ENCODE results near the gene CCDC57.
"Not testable (repeated sequence)": the region's sequence is repeated elsewhere in the genome, so short reads cannot be mapped to it uniquely, and the experiment has no call there.

CCDC57 gene

GRCh38 chr17:82175951-82176350 lies 36.7 kb downstream of the CCDC57 start:
- no peak for DNase-seq (ENCODE audit: low spot score)

DNA sequence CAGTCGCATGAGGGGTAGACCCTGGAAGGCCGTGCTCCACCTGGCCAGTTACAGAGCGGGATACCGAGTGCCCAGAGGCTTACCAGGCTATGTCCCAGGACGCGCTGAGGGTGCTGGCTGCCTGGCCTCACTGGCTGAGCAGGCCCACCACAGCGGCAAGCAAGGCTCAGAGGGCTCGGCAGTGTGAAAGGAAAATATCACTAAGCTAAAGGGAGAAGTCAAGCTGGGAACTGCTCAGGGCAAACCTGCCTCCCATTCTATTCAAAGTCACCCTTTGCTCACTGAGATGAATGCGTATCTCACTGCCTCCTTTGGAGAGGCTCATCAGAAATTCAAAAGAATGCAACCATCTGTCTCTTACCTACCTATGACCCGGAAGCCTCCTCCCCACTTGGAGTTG lies 37.4 kb downstream of the CCDC57 start:
- DNase-seq (ENCODE audit: low spot score) = no peak

DNA sequence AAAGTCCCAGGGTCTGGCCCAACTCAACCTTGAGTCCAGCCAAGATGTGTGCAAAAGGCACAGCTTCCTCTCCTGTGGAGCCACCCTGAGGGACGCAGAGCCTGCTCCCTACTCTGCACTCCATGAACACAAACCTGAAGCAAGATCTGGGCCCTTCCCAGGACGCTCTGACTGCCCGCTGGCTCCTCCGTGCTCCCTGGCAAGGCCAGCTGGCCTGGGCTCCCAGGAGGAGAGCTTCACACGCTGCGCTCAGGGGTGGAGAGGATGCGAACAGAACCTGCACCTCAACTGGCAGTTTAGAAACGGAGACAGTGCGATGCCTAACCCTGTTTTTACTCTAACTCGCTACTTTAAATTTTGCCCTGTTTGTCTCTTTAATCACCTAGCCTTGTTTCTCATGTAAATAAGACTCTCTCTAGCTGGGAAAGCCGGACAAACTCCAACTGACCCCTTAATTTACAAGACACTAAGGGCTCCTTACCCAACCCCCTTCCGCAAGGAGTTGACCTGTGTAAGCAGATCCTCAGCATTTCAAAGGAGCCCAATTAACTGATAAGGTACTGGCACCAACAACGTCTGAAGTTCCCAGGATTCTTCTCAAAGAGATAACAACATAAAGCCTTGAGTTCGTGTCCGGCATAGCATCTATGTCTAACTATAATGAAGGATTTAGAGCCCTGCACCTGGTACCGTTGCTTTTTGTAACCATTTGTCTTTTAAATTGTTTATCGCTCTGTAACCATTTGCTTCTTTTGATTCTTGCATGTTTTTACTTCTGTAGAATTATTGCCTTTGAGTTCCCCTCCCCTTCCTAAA lies 38.4 kb downstream of the CCDC57 start:
- DNase-seq (ENCODE audit: low spot score) = not testable (repeated sequence)

GRCh38 chr17:82173351-82174041 lies 39.1 kb downstream of the CCDC57 start:
- DNase-seq (ENCODE audit: low spot score) = no peak

GRCh38 chr17:82172486-82173160 lies 40.0 kb downstream of the CCDC57 start:
- DNase-seq (ENCODE audit: low spot score) = no peak

DNA sequence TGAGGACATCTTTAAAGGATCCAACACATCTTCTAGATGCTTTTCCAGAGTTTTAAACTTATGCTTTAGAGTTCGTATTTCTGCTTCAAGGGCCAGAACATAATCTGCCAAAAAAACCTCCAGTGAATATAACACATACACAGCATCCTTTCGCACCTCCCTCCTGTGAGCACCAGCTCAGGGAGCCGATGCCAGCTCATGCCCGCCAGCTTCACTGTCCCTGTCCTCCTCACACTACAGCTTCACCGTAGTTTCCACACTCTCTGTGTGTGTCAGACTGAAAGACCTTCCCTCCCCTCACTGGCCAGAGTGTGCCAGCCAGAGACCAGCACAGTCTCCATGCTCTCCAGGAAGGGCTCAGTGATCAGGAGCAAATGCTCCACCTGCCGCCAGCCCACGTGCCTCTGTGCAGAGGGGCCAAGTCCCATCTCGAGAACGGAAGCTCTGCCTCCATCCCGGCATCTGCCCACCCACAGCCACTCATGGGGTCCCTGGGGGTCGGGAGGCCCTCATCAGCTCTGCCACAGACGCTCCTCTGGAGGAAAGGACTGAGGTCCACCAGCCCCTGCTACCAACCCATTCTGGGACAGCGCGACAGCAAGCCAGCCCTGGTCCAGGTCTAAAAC lies 40.8 kb downstream of the CCDC57 start:
- DNase-seq (ENCODE audit: low spot score) = no peak

GRCh38 chr17:82170412-82170961 lies 42.2 kb downstream of the CCDC57 start:
- DNase-seq (ENCODE audit: low spot score) = no peak

GRCh38 chr17:82168568-82168967 lies 44.1 kb downstream of the CCDC57 start:
- no peak for DNase-seq (ENCODE audit: low spot score)

DNA sequence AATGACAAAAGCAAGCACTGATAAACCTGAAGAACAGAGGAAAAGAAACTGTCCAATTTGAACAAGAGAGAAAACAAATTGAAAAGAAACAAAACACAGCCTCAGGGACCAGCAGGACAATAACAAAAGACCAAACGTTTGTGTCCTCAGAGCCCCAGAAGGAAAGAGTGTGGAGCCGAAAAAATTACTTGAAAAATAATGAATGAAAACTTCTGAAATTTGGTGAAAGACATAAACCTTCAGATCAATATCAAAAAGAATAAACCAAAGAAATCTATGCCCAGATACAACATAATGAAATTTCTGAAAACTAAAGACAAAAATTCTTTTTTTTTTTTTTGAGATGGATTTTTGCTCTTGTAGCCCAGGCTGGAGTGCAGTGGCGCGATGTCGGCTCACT lies 45.6 kb downstream of the CCDC57 start:
- DNase-seq (ENCODE audit: low spot score) = no peak

GRCh38 chr17:82164853-82165252 lies 47.8 kb downstream of the CCDC57 start:
- no peak for DNase-seq (ENCODE audit: low spot score)

GRCh38 chr17:82161216-82161615 lies 51.4 kb downstream of the CCDC57 start:
- no peak for DNase-seq (ENCODE audit: low spot score)

GRCh38 chr17:82160075-82160474 lies 52.6 kb downstream of the CCDC57 start:
- no peak for DNase-seq (ENCODE audit: low spot score)

DNA sequence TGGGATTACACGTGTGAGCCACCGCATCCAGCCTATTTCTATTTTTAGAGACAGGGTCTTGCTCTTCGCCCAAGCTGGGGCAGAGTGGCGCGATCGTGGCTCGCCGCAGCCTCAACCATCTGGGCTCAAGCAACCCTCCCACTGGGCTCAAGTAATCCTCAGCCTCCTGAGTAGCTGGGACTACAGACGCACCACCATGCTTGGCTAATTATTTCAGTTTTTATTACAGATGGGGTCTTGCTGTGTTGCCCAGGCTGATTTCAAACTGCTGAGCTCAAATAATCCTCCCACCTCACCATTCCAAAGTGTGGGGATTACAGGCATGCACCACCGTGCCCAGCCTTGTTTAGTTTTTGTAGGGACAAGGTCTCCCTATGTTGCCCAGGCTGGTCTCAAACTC lies 53.8 kb downstream of the CCDC57 start:
- DNase-seq (ENCODE audit: low spot score) = no peak

DNA sequence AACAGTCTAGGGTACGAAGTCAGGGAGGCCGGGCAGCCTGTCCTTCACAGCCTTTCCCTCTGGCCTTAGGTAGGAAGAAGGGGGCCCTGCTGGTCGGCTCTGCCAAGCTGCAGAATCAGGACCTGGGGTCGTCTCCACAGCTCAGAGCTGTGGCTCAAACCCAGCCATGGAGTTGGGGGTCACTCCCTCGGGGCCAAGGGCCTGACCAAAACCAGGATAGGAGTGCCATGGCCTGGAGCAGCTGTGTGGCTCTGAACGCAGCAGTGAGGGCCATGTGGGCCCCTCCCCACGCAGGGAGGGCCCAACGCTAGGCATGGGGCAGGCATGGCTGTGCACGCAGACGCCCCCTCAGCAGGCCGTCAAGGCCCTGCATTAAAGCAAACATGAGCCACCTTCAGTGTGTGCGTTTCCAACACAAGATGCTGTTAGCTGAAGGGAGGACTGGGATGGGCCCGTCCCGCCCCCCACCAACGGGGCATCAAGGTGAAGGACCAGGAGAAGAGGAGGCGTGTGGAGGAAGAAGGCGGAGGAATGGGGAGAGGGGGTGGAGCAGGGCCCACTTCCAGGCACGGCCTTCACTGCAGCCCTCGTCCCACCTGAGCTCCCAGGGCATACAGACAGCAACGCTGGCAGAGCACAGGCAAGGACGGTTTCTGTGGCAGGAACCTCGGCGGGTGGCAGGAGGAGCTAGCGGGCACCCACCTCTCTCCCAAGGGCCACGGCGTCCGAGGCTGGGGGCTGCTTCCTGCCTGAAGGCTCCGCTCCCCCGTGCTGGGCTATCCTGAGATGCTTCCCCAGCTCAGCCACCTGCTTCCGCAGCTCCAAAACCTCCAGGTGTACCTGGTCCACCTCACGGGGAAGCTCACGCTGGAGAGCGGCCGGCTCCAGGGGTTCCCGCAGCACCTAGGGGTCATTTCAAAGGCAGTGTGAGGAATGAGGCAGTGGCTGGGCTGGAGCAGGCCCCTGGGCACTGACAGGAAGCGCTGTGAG lies 55.3 kb downstream of the CCDC57 start:
- DNase-seq (ENCODE audit: low spot score) = no peak

GRCh38 chr17:82156284-82156925 lies 56.2 kb downstream of the CCDC57 start:
- no peak for DNase-seq (ENCODE audit: low spot score)

GRCh38 chr17:82155606-82156005 lies 57.0 kb downstream of the CCDC57 start:
- no peak for DNase-seq (ENCODE audit: low spot score)

DNA sequence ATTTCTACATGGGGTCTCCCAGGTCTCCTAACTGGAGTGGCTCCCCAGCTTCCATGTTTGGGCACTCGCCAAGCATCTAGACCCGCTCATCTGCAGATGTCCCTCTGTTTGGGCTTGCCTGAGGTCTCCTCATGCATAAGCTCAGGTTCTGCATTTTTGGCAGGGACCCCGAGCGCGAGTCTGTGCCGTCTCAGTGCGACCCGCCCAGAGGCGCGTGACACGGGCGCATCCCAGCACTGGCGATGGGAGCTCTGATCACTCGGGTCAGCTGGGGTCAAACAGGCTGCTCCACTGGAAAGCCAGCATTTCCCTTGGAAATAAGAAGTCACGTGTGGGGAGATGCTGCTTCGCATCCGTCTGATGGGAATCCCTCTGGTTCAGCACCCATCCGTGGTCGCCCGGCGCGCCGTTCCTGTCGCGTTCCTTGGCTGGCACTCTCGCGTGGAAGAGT lies 57.7 kb downstream of the CCDC57 start:
- no peak for DNase-seq (ENCODE audit: low spot score)

DNA sequence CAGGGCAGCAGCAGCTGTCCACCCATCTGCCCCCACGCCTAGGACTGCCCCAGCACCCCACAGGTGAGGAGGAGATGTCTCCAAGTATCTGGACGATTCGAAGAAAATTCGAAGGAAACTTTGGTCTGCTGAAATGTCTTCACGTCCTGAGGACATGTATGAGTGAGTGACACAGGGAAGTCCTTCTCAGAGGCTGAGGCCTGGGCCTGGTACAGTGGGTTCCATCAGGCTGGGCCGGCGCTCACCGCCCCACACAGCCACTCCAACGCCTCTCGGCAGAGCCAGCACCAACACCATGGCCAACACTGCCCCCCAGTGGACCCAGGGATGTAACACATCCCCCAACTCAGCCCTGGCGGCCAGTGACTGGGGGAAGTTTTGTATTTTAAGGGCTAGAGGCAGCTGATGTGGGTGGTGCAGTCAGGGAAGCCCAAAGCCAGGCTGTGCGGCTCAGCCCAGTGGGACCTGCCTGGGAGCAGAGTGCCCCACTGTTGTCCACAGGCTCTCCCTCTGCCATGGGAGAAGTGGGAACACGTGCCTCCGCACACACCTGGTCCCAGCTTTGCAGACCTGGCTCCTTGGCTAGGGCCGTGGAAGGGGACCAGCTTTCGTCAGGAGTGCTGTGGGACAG lies 58.8 kb downstream of the CCDC57 start:
- DNase-seq (ENCODE audit: low spot score) = peak; percentile 75

- no peak for DNase-seq (ENCODE audit: low spot score)
These were observed 59.3 kb downstream of the CCDC57 start for GRCh38 chr17:82153295-82153691.
